ENCODE data around the gene MEGF11.

MEGF11 gene

GRCh38 chr15:66108483-66109265 is 144.9 kb downstream of the MEGF11 start:
- no peak for DNase-seq

GRCh38 chr15:66107070-66107469 is 146.5 kb downstream of the MEGF11 start:
- DNase-seq, result no peak

- DNase-seq, result no peak
These were observed 148.0 kb downstream of the MEGF11 start for GRCh38 chr15:66105286-66106265.

- no peak for DNase-seq
These were observed 150.3 kb downstream of the MEGF11 start for GRCh38 chr15:66103293-66103590.

- DNase-seq, result no peak
These were observed 150.8 kb downstream of the MEGF11 start for GRCh38 chr15:66102563-66103292.

GRCh38 chr15:66101715-66102395 is 151.7 kb downstream of the MEGF11 start:
- no peak for DNase-seq

- DNase-seq, result no peak
These were observed 152.8 kb downstream of the MEGF11 start for GRCh38 chr15:66100761-66101160.

GRCh38 chr15:66099950-66100671 is 153.4 kb downstream of the MEGF11 start:
- no peak for DNase-seq

- DNase-seq, result no peak
These were observed 155.6 kb downstream of the MEGF11 start for GRCh38 chr15:66098022-66098363.

GRCh38 chr15:66097151-66098021 is 156.2 kb downstream of the MEGF11 start:
- DNase-seq, result no peak

- no peak for DNase-seq
These were observed 156.9 kb downstream of the MEGF11 start for GRCh38 chr15:66096688-66097058.

- no peak for DNase-seq
These were observed 157.5 kb downstream of the MEGF11 start for GRCh38 chr15:66095871-66096687.

- no peak for DNase-seq
These were observed 159.2 kb downstream of the MEGF11 start for GRCh38 chr15:66094331-66094730.

GRCh38 chr15:66092053-66093016 is 161.2 kb downstream of the MEGF11 start:
- no peak for DNase-seq

- DNase-seq, result no peak
These were observed 164.0 kb downstream of the MEGF11 start for GRCh38 chr15:66089509-66089908.

- DNase-seq, result no peak
These were observed 164.5 kb downstream of the MEGF11 start for GRCh38 chr15:66089049-66089448.

GRCh38 chr15:66085128-66085527 is 168.4 kb downstream of the MEGF11 start:
- DNase-seq, result no peak

- DNase-seq, result no peak
These were observed 168.8 kb downstream of the MEGF11 start for GRCh38 chr15:66084704-66085103.
